A172 (cell line): ENCODE measurements around the gene NEUROG3. TPM values are rescaled to one million over a fixed set of nuclear protein-coding genes. Genes with fewer than 3 reads are reported as not detected.

Experiments
- total RNA-seq: library from RNA; depleted of rRNA; stranded (reverse); fragments of >200 nt; shearing (Covaris generic); gene quantifications from 2 replicates; pipeline ENCODE4 v1.2.3, GENCODE V29; 2014; rRNA removed

NEUROG3 gene
- total RNA-seq, 1 experiment from 2014 or later: not detected

Other genes with a start within 250 kb of the NEUROG3 start
- not detected in 2 replicates for gene TACR2, start 156.5 kb downstream of the NEUROG3 start, total RNA-seq
- gene TSPAN15, start 122.0 kb downstream of the NEUROG3 start, total RNA-seq: 13.6 and 18.7 TPM in 2 replicates
- 7.4 and 10.8 TPM in 2 replicates for gene FAM241B, start 56.8 kb upstream of the NEUROG3 start, total RNA-seq
- gene COL13A1, start 228.5 kb upstream of the NEUROG3 start, total RNA-seq: 0.86 and 1.1 TPM in 2 replicates